Dendritic cell treated with granulocyte-macrophage colony-stimulating factor and Interleukin-4, amounts not matched to agents 40 ng/mL and 50 ng/mL, for 4 days (primary cell): Measurements from ENCODE around the gene TUBB3.

Experiments used
- H3K27ac Mint-ChIP-seq: one replicate; pipeline ENCODE4 v1.8.0; 2022; ENCODE audit warnings: mild to moderate bottlenecking, mixed read lengths
- H3K27me3 Mint-ChIP-seq: one replicate; pipeline ENCODE4 v1.8.0; 2022; ENCODE audit warnings: mild to moderate bottlenecking, mixed read lengths
- H3K36me3 Mint-ChIP-seq: one replicate; pipeline ENCODE4 v1.8.0; 2022; ENCODE audit warnings: low read depth, mixed read lengths
- H3K4me1 Mint-ChIP-seq: one replicate; pipeline ENCODE4 v1.8.0; 2022; ENCODE audit warnings: low read depth, mixed read lengths
- H3K4me3 Mint-ChIP-seq: one replicate; pipeline ENCODE4 v1.8.0; 2022; ENCODE audit warnings: mild to moderate bottlenecking, moderate library complexity, mixed read lengths
- H3K9me3 Mint-ChIP-seq: one replicate; pipeline ENCODE4 v1.8.0; 2022; ENCODE audit warnings: mixed read lengths
- intact Hi-C: fragments of 100-400 bp; cut with micrococcal nuclease; formaldehyde crosslinking; loops from one replicate; pipeline ENCODE4 v1.15.0; 2022

Gene TUBB3

GRCh38 chr16:89985219-89985618 is 62.1 kb downstream of the TUBB3 start:
- Mint-ChIP-seq H3K36me3 (peaks cover 89% of the 10 kb centered on the region), H3K27ac (no peak overlapping the region), H3K9me3 (no peaks in the 10 kb centered on the region), H3K4me3 (no peak overlapping the region), H3K27me3 (no peaks in the 10 kb centered on the region), H3K4me1 (no peaks in the 10 kb centered on the region)
- intact Hi-C loops: no loop called here
